HepG2 (cell line): Measurements from ENCODE around the gene TCFL5. TPM values are rescaled to one million over a fixed set of nuclear protein-coding genes. Genes with fewer than 3 reads are reported as not detected.

ENCODE experiments used
- ARID2 ChIP-seq: sonication (generic); formaldehyde crosslinking; IDR thresholded peaks from 2 replicates; pipeline ENCODE4 v1.8.1; 2022; ENCODE audit warnings: mild to moderate bottlenecking, missing genetic modification reagents, borderline replicate concordance
- GTF2F1 ChIP-seq: fragments of 150-350 bp; IDR thresholded peaks from 2 replicates; pipeline ENCODE4 v1.6.1; 2014; ENCODE audit warnings: low read length
- JUNB ChIP-seq: sonication (generic); formaldehyde crosslinking; IDR thresholded peaks from 2 replicates; pipeline ENCODE4 v1.8.0; 2022; ENCODE audit warnings: missing genetic modification reagents, mild to moderate bottlenecking, borderline replicate concordance
- NBN ChIP-seq: fragments of 450-650 bp; conservative IDR thresholded peaks from 2 replicates; pipeline ENCODE4 v1.6.1; 2017
- PHB2 ChIP-seq: fragments of 450-650 bp; IDR thresholded peaks from 2 replicates; pipeline ENCODE4 v1.6.1; 2018; ENCODE audit not compliant: partially characterized antibody
- POLR2AphosphoS2 ChIP-seq: IDR thresholded peaks from 2 replicates; pipeline ENCODE4 v1.6.1; 2011; ENCODE audit warnings: low read depth, low read length, improper control_type of control experiment
- RAD21 ChIP-seq: fragments of 450-650 bp; formaldehyde crosslinking; IDR thresholded peaks from 2 replicates; pipeline ENCODE4 v1.5.0; 2020; ENCODE audit warnings: mild to moderate bottlenecking
- RCOR2 ChIP-seq: IDR thresholded peaks from 2 replicates; pipeline ENCODE4 v1.6.1; 2016; ENCODE audit warnings: missing biosample characterization, missing genetic modification reagents
- SPEN ChIP-seq: sonication (generic); formaldehyde crosslinking; IDR thresholded peaks from 2 replicates; pipeline ENCODE4 v1.5.1; 2020; ENCODE audit warnings: low read depth, mild to moderate bottlenecking, missing genetic modification reagents
- ZMAT3 ChIP-seq: sonication (generic); formaldehyde crosslinking; conservative IDR thresholded peaks from 2 replicates; pipeline ENCODE4 v1.7.0; 2021; ENCODE audit warnings: missing genetic modification reagents
- ZNF549 ChIP-seq: sonication (generic); formaldehyde crosslinking; IDR thresholded peaks from 2 replicates; pipeline ENCODE4 v1.5.0; 2020; ENCODE audit warnings: missing genetic modification reagents
- ZNF747 ChIP-seq: sonication (generic); formaldehyde crosslinking; IDR thresholded peaks from 2 replicates; pipeline ENCODE4 v1.8.1; 2023; ENCODE audit warnings: missing genetic modification reagents, mild to moderate bottlenecking, borderline replicate concordance
- ZNF775 ChIP-seq: sonication (generic); formaldehyde crosslinking; IDR thresholded peaks from 2 replicates; pipeline ENCODE4 v1.4.0; 2020; ENCODE audit warnings: missing genetic modification reagents, mild to moderate bottlenecking, moderate library complexity, borderline replicate concordance
- polyA plus RNA-seq, 8 experiments: library from polyadenylated mRNA; depleted of rRNA in 3 of 8; stranded (reverse) in 7 of 8; unstranded in 1 of 8; fragments of >200 nt; fragmentation: Illumina TruSeq in 4 of 8; extraction: Trizol in 4 of 8; gene quantifications; 2 replicates each; pipeline versions ENCODE4 v1.2.1 to v1.2.3, GENCODE V29; 2011 to 2016; ENCODE audit warnings: low read depth in 4 of 8, missing spikeins in 1 of 8, mixed read lengths in 1 of 8; ENCODE audit not compliant: insufficient read depth in 1 of 8
- total RNA-seq, 5 experiments: library from RNA; depleted of rRNA; stranded (reverse); fragments of >200 nt; fragmentation: Illumina TruSeq; extraction: Trizol; gene quantifications; 2 replicates each; pipeline ENCODE4 v1.2.3, GENCODE V29; 2016; ENCODE audit warnings: low read depth in 1 of 5
- TF ChIP-seq, protein P1 (sequence below): sonication (generic); formaldehyde crosslinking; IDR thresholded peaks from 2 replicates; pipeline ENCODE4; 2020; ENCODE audit warnings: missing genetic modification reagents, mild to moderate bottlenecking, borderline replicate concordance
- TF ChIP-seq, protein P2 (sequence below): IDR thresholded peaks from 2 replicates; pipeline ENCODE4 v1.6.1; 2016; ENCODE audit warnings: low read depth, missing genetic modification reagents, missing compliant biosample characterization
- TF ChIP-seq, protein P3 (sequence below): sonication (generic); formaldehyde crosslinking; IDR thresholded peaks from 2 replicates; pipeline ENCODE4 v1.5.0; 2020; ENCODE audit warnings: mild to moderate bottlenecking, missing genetic modification reagents, borderline replicate concordance
- TF ChIP-seq, protein P4 (sequence below): sonication (generic); formaldehyde crosslinking; conservative IDR thresholded peaks from 2 replicates; pipeline ENCODE4 v1.4.0; 2020; ENCODE audit warnings: missing genetic modification reagents

Gene TCFL5
- total and polyA plus RNA-seq, 2 of the 13 experiments (the other 11 are each of a cell fraction or from before 2014, with no cell fraction given) = 14.8 to 20.0 TPM

DNA sequence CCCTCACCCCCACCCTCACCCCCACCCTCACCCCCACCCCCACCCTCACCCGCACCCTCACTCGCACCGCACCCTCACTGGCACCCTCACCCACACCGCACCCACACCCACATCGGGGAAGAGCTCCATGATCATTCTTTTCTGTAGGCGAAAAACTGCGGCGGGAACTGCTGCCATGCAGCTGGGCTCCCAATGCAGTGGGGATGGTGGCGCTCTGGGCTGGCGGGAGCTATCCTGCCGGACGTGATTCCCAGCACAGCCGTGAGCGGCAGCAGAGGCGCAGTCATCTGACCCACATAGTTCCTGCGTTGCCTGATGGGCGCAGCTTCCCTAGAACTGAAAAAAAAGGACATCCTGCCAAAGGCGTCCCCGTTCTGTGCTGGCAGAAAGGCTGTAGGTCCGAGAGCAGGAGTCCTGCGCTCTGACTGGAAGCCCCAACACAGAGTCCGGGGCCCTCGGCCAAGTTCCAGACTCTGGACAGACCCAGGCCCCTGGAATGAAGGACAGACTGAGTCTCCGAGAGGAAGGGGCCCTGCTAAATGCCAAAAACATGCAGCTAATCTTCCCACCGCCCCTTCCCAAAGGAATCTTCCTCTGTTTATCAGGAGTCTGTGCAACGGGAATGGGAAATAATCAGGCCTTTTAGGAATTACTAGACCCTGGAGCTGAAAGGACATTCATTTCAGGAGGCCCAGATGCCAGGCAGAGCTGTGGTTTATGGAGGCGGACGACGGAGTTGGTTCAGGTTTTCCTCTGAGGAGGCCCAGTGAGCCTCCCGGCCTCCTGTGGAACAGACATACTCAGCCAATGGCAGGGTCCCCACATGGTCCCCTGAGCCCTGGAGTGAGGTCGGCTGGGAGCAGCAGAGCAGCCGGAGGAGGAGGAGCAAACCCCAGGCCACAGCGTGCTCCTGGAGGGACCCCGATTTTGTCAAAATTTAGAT is 14.1 kb upstream of the TCFL5 start (continued):
- TF ChIP-seq ZNF747 = no peak
- no peak for TF ChIP-seq PHB2
- TF ChIP-seq GTF2F1 = peak; percentile 20; the same call in 1 of the 2 replicates
- peak; percentile 50; the same call in 1 of the 2 replicates for TF ChIP-seq ZMAT3 (CRISPR knock-in tag)
- no peak for TF ChIP-seq NBN
- TF ChIP-seq, protein P1, sequence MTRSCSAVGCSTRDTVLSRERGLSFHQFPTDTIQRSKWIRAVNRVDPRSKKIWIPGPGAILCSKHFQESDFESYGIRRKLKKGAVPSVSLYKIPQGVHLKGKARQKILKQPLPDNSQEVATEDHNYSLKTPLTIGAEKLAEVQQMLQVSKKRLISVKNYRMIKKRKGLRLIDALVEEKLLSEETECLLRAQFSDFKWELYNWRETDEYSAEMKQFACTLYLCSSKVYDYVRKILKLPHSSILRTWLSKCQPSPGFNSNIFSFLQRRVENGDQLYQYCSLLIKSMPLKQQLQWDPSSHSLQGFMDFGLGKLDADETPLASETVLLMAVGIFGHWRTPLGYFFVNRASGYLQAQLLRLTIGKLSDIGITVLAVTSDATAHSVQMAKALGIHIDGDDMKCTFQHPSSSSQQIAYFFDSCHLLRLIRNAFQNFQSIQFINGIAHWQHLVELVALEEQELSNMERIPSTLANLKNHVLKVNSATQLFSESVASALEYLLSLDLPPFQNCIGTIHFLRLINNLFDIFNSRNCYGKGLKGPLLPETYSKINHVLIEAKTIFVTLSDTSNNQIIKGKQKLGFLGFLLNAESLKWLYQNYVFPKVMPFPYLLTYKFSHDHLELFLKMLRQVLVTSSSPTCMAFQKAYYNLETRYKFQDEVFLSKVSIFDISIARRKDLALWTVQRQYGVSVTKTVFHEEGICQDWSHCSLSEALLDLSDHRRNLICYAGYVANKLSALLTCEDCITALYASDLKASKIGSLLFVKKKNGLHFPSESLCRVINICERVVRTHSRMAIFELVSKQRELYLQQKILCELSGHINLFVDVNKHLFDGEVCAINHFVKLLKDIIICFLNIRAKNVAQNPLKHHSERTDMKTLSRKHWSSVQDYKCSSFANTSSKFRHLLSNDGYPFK = no peak
- TF ChIP-seq JUNB = no peak
- TF ChIP-seq ZNF549 (CRISPR knock-in tag) = no peak
- TF ChIP-seq, protein P2, sequence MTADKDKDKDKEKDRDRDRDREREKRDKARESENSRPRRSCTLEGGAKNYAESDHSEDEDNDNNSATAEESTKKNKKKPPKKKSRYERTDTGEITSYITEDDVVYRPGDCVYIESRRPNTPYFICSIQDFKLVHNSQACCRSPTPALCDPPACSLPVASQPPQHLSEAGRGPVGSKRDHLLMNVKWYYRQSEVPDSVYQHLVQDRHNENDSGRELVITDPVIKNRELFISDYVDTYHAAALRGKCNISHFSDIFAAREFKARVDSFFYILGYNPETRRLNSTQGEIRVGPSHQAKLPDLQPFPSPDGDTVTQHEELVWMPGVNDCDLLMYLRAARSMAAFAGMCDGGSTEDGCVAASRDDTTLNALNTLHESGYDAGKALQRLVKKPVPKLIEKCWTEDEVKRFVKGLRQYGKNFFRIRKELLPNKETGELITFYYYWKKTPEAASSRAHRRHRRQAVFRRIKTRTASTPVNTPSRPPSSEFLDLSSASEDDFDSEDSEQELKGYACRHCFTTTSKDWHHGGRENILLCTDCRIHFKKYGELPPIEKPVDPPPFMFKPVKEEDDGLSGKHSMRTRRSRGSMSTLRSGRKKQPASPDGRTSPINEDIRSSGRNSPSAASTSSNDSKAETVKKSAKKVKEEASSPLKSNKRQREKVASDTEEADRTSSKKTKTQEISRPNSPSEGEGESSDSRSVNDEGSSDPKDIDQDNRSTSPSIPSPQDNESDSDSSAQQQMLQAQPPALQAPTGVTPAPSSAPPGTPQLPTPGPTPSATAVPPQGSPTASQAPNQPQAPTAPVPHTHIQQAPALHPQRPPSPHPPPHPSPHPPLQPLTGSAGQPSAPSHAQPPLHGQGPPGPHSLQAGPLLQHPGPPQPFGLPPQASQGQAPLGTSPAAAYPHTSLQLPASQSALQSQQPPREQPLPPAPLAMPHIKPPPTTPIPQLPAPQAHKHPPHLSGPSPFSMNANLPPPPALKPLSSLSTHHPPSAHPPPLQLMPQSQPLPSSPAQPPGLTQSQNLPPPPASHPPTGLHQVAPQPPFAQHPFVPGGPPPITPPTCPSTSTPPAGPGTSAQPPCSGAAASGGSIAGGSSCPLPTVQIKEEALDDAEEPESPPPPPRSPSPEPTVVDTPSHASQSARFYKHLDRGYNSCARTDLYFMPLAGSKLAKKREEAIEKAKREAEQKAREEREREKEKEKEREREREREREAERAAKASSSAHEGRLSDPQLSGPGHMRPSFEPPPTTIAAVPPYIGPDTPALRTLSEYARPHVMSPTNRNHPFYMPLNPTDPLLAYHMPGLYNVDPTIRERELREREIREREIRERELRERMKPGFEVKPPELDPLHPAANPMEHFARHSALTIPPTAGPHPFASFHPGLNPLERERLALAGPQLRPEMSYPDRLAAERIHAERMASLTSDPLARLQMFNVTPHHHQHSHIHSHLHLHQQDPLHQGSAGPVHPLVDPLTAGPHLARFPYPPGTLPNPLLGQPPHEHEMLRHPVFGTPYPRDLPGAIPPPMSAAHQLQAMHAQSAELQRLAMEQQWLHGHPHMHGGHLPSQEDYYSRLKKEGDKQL = no peak
- TF ChIP-seq, protein P3, sequence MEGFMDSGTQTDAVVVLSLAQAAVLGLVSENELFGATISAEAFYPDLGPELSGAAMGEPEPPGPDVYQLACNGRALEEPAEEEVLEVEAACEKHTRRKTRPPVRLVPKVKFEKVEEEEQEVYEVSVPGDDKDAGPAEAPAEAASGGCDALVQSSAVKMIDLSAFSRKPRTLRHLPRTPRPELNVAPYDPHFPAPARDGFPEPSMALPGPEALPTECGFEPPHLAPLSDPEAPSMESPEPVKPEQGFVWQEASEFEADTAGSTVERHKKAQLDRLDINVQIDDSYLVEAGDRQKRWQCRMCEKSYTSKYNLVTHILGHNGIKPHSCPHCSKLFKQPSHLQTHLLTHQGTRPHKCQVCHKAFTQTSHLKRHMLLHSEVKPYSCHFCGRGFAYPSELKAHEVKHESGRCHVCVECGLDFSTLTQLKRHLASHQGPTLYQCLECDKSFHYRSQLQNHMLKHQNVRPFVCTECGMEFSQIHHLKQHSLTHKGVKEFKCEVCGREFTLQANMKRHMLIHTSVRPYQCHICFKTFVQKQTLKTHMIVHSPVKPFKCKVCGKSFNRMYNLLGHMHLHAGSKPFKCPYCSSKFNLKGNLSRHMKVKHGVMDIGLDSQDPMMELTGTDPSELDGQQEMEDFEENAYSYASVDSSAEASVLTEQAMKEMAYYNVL (CRISPR knock-in tag) = no peak
- no peak for TF ChIP-seq ARID2 (CRISPR knock-in tag)
- TF ChIP-seq SPEN (CRISPR knock-in tag) = peak; percentile 83
- no peak for TF ChIP-seq POLR2AphosphoS2
- TF ChIP-seq RAD21 (CRISPR knock-in tag) = peak; percentile 82
- TF ChIP-seq ZNF775 (CRISPR knock-in tag) = 0 out of 2 replicates have a peak, but pooled peaks have one; percentile 52
- 0 out of 2 replicates have a peak, but pooled peaks have one; percentile 36 for TF ChIP-seq RCOR2
- TF ChIP-seq, protein P4, sequence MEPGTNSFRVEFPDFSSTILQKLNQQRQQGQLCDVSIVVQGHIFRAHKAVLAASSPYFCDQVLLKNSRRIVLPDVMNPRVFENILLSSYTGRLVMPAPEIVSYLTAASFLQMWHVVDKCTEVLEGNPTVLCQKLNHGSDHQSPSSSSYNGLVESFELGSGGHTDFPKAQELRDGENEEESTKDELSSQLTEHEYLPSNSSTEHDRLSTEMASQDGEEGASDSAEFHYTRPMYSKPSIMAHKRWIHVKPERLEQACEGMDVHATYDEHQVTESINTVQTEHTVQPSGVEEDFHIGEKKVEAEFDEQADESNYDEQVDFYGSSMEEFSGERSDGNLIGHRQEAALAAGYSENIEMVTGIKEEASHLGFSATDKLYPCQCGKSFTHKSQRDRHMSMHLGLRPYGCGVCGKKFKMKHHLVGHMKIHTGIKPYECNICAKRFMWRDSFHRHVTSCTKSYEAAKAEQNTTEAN = no peak
